Neural progenitor cell (in vitro differentiated cells): Measurements from ENCODE around the gene LTC4S.

ENCODE experiments used
- EZH2 ChIP-seq: fragments of 200-600 bp; sonication (generic); IDR thresholded peaks from 2 replicates; pipeline ENCODE4 v1.6.1; 2017; ENCODE audit warnings: antibody characterized with exemption, mild to moderate bottlenecking, moderate library complexity
- TF ChIP-seq, protein P1 (sequence below): fragments of 200-600 bp; sonication (generic); IDR thresholded peaks from 2 replicates; pipeline ENCODE4 v1.5.1; 2017; ENCODE audit warnings: antibody characterized with exemption, mild to moderate bottlenecking

DNA sequence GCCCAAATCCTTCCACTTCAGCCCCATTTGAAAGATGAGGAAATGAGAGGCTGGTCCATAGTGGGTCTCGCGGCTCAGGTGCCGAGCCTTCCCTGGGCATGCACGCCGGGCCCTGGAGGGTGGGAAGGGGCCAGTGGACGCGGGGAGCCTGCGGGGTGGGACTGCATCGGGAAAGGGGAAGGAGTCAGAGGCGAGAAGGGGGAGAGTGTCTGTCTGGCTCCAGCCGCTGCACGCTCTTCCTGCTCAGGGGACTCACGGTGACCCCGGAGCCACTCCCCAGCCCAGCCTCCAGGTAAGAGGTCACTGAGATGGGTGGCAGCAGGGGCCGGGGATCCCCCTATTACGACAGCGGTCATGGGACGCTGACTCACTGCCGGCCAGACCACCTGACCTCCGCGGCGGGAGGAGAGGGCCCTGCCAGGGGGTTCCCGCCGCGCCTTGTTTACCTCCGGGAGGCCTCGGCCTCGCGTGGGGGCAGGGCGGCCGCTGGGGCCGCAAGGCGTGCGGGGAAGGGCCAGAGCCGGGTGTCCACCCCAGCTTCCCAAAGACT, 25.0 kb downstream of the LTC4S start:
- TF ChIP-seq, protein P1, sequence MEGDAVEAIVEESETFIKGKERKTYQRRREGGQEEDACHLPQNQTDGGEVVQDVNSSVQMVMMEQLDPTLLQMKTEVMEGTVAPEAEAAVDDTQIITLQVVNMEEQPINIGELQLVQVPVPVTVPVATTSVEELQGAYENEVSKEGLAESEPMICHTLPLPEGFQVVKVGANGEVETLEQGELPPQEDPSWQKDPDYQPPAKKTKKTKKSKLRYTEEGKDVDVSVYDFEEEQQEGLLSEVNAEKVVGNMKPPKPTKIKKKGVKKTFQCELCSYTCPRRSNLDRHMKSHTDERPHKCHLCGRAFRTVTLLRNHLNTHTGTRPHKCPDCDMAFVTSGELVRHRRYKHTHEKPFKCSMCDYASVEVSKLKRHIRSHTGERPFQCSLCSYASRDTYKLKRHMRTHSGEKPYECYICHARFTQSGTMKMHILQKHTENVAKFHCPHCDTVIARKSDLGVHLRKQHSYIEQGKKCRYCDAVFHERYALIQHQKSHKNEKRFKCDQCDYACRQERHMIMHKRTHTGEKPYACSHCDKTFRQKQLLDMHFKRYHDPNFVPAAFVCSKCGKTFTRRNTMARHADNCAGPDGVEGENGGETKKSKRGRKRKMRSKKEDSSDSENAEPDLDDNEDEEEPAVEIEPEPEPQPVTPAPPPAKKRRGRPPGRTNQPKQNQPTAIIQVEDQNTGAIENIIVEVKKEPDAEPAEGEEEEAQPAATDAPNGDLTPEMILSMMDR, result no peak
- TF ChIP-seq EZH2, result no peak
